DOHH2 (cell line): ENCODE results near the gene KRT84.

ENCODE experiments used
- H3F3A ChIP-seq: fragments of 200-600 bp; sonication (generic), shearing (Covaris generic); 2 replicates; pipeline ENCODE4 v1.6.0; 2016; ENCODE audit warnings: antibody characterized with exemption, mild to moderate bottlenecking; ENCODE audit not compliant: control insufficient read depth, insufficient read depth
- H3K27ac ChIP-seq: fragments of 200-600 bp; sonication (generic); 2 replicates; pipeline ENCODE4 v1.5.1; 2014; ENCODE audit warnings: low read depth, mild to moderate bottlenecking, low read length, moderate library complexity
- H3K27me3 ChIP-seq: fragments of 200-600 bp; sonication (generic); 2 replicates; pipeline ENCODE4 v1.6.1; 2014; ENCODE audit warnings: mild to moderate bottlenecking, low read length, mixed read lengths; ENCODE audit not compliant: control insufficient read depth
- H3K36me3 ChIP-seq: fragments of 200-600 bp; sonication (generic); 2 replicates; pipeline ENCODE4 v1.6.1; 2014; ENCODE audit warnings: mild to moderate bottlenecking, low read length, moderate library complexity, mixed read lengths; ENCODE audit not compliant: control insufficient read depth
- H3K4me1 ChIP-seq: fragments of 200-600 bp; sonication (generic); 2 replicates; pipeline ENCODE4 v1.6.1; 2014; ENCODE audit warnings: mild to moderate bottlenecking, low read length, mixed read lengths; ENCODE audit not compliant: control insufficient read depth
- H3K4me2 ChIP-seq: fragments of 200-600 bp; sonication (generic); 2 replicates; pipeline ENCODE4 v1.6.0; 2014; ENCODE audit warnings: mild to moderate bottlenecking, low read length, moderate library complexity
- H3K4me3 ChIP-seq: fragments of 200-600 bp; sonication (generic); 2 replicates; pipeline ENCODE4 v1.5.1; 2014; ENCODE audit warnings: mild to moderate bottlenecking, low read length, mixed read lengths
- H3K79me2 ChIP-seq: fragments of 200-600 bp; sonication (generic); 2 replicates; pipeline ENCODE4 v1.6.1; 2014; ENCODE audit warnings: mild to moderate bottlenecking, low read length, mixed read lengths; ENCODE audit not compliant: control insufficient read depth
- H3K9me2 ChIP-seq: fragments of 200-600 bp; sonication (generic); replicated peaks from 2 replicates; pipeline ENCODE4 v1.6.1; 2014; ENCODE audit warnings: mild to moderate bottlenecking, low read length, mixed read lengths; ENCODE audit not compliant: control insufficient read depth
- H3K9me3 ChIP-seq: fragments of 200-600 bp; sonication (generic); 2 replicates; pipeline ENCODE4 v1.6.1; 2014; ENCODE audit warnings: antibody characterized with exemption, low read length, mixed read lengths; ENCODE audit not compliant: control insufficient read depth, insufficient read depth
- H4K20me1 ChIP-seq: fragments of 200-600 bp; sonication (generic); 2 replicates; pipeline ENCODE4 v1.6.0; 2014; ENCODE audit warnings: low read depth, mild to moderate bottlenecking, antibody characterized with exemption, low read length, moderate library complexity; ENCODE audit not compliant: control insufficient read depth, insufficient read depth
- CTCF ChIP-seq: fragments of 200-600 bp; sonication (generic); IDR thresholded peaks from one replicate; pipeline ENCODE4 v1.5.1; 2014; ENCODE audit warnings: antibody characterized with exemption, mild to moderate bottlenecking, low read depth, low read length; ENCODE audit not compliant: poor library complexity, severe bottlenecking
- EZH2phosphoT487 ChIP-seq: fragments of 200-600 bp; sonication (generic); IDR thresholded peaks from 2 replicates; pipeline ENCODE4 v1.6.1; 2017; ENCODE audit warnings: borderline replicate concordance, mild to moderate bottlenecking, antibody characterized with exemption, low read length, moderate library complexity, mixed read lengths

The KRT84 gene

GRCh38 chr12:52366738-52367485, 18.5 kb downstream of the KRT84 start, which contains the start of gene KRT85:
KRT85 (minus strand) TSS chr12:52367481; CDS start chr12:52367405, 76 bp downstream.
- Histone ChIP-seq H3K27me3 (peaks cover 7% of the 10 kb centered on the region), H3K4me1 (no peaks in the 10 kb centered on the region), H3K4me2 (no peak within 1 kb of the TSS)

GRCh38 chr12:52364901-52365489, 20.5 kb downstream of the KRT84 start:
- Histone ChIP-seq H3K79me2 (no peaks in the 10 kb centered on the region), H3K4me1 (no peaks in the 10 kb centered on the region), H3K27ac (no peak overlapping the region), H3K4me2 (no peak overlapping the region), H3K9me3 (no peaks in the 10 kb centered on the region), H3F3A (no peaks in the 10 kb centered on the region), H3K27me3 (peaks cover 7% of the 10 kb centered on the region), H3K4me3 (no peak overlapping the region), H3K36me3 (no peaks in the 10 kb centered on the region), H3K9me2 (no peaks in the 10 kb centered on the region), H4K20me1 (no peaks in the 10 kb centered on the region)
- TF ChIP-seq CTCF (no peak), EZH2phosphoT487 (no peak)

More at GRCh38 chr12:52366738-52367485, 18.5 kb downstream of the KRT84 start, which contains the start of gene KRT85:
- Histone ChIP-seq H3F3A (no peaks in the 10 kb centered on the region), H3K9me2 (no peaks in the 10 kb centered on the region), H3K27ac (no peak within 1 kb of the TSS), H3K9me3 (no peaks in the 10 kb centered on the region), H4K20me1 (no peaks in the 10 kb centered on the region), H3K79me2 (no peaks in the 10 kb centered on the region), H3K36me3 (no peaks in the 10 kb centered on the region), H3K4me3 (no peak within 1 kb of the TSS)
- TF ChIP-seq CTCF (no peak), EZH2phosphoT487 (no peak)

GRCh38 chr12:52364061-52364460, 21.4 kb downstream of the KRT84 start:
- Histone ChIP-seq H4K20me1 (no peaks in the 10 kb centered on the region), H3K4me3 (no peak overlapping the region), H3K9me2 (no peaks in the 10 kb centered on the region), H3K4me2 (no peak overlapping the region), H3K79me2 (no peaks in the 10 kb centered on the region), H3K36me3 (no peaks in the 10 kb centered on the region), H3K4me1 (peaks cover 7% of the 10 kb centered on the region), H3K27me3 (peaks cover 7% of the 10 kb centered on the region), H3K27ac (no peak overlapping the region), H3K9me3 (no peaks in the 10 kb centered on the region), H3F3A (peaks cover under 1% of the 10 kb centered on the region; the same call in 1 of the 2 replicates)
- no peak for TF ChIP-seq EZH2phosphoT487
- TF ChIP-seq CTCF = no peak
